ENCODE results near the gene GALNT2. TPM values are rescaled to one million over a fixed set of nuclear protein-coding genes. Genes with fewer than 3 reads are reported as not detected.

The GALNT2 gene
- total and polyA plus RNA-seq, 7 donors = 8.4 to 43.8 (median 37.1) TPM

DNA sequence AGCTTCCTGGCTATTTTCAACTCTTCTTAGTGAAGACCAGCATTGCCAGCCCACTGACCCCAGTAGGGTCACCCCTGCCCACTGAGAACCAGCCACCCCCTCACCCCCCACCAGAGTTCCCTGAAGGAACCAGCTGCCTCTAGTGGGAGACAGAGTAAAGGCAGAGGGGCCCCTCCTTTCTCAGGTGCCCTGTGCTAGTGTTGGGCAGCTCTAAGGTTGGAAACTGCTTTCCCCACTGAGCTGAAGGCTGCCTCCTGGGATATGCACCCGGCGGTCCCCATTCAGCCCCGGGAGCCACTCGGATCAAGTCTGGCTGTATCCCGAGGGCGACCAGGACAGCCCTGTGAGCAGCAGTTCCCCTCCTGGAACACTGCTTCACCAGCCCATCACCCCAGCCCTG lies 248.1 kb downstream of the GALNT2 start:
- DNase-seq = peak; percentile 40
- no peaks in the 10 kb centered on the region for H3K36me3 ChIP-seq
- 84 to 90% methylated on average over 6 of the region's 6 CpGs for WGBS, 2 donors
- no peak overlapping the region for H3K4me3 ChIP-seq
- no peaks in the 10 kb centered on the region for H3K9me3 ChIP-seq
- intact Hi-C loops (cut with DNase I) = no loop called here
- TF ChIP-seq POLR2AphosphoS5 (IDR thresholded peaks at IDR 0.05) (no peak), EP300 (IDR thresholded peaks at IDR 0.05) (no peak), POLR2A (IDR thresholded peaks at IDR 0.05) (no peak)
- TF ChIP-seq, protein P1, sequence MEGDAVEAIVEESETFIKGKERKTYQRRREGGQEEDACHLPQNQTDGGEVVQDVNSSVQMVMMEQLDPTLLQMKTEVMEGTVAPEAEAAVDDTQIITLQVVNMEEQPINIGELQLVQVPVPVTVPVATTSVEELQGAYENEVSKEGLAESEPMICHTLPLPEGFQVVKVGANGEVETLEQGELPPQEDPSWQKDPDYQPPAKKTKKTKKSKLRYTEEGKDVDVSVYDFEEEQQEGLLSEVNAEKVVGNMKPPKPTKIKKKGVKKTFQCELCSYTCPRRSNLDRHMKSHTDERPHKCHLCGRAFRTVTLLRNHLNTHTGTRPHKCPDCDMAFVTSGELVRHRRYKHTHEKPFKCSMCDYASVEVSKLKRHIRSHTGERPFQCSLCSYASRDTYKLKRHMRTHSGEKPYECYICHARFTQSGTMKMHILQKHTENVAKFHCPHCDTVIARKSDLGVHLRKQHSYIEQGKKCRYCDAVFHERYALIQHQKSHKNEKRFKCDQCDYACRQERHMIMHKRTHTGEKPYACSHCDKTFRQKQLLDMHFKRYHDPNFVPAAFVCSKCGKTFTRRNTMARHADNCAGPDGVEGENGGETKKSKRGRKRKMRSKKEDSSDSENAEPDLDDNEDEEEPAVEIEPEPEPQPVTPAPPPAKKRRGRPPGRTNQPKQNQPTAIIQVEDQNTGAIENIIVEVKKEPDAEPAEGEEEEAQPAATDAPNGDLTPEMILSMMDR (IDR thresholded peaks at IDR 0.05) = no peak
- no peak overlapping the region for H3K27ac ChIP-seq
- peaks cover 0 to 2% (median 0%) of the 10 kb centered on the region in 4 donors for H3K4me1 ChIP-seq
- H3K27me3 ChIP-seq = no peaks in the 10 kb centered on the region

DNA sequence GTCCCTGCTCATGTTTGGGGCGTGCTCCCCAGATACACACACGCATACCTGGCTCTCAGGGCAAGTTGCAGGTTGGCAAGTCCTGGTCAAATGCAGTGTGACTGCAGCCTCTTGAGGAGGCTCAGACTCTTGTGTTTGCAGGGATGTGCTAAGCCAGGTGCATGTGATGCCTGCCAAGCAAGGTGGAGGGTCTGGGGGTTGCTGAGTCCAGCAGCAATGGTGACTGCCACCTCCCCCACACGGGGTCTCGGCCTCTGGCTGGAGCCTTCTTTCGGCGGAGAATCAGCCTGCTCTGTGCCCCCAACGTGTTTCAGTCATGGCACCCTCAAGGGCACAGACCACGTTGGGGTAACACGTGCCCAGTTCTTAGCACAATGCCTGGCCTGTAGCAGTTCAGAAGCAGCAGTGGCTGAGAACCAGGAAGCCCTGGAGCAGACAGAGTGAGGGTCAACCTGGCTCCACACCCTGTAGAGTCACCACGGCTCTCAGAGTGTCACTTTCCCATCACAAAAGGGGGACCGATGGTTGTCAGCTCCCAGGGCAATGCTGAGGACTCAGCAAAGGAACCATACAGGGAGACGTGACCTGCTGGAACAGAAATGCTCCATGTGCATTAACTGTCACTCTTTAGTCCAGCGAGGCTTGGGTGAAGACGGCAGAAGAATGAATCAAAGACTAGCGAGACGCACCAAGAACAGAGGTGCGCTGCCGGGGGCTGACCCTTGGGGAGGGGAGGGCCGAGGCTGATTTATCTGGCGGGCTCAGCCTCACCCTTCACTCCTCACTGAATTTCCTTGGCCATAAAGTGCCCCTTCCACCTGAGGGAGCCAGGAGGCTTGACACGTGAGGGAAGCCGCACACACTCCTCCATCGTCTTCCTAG lies 250.1 kb downstream of the GALNT2 start:
- TF ChIP-seq POLR2A (IDR thresholded peaks at IDR 0.05) (no peak), POLR2AphosphoS5 (IDR thresholded peaks at IDR 0.05) (no peak), EP300 (IDR thresholded peaks at IDR 0.05) (no peak)
- TF ChIP-seq, protein P1 (IDR thresholded peaks at IDR 0.05) = no peak
- Histone ChIP-seq H3K27ac (no peak overlapping the region), H3K4me3 (no peak overlapping the region), H3K36me3 (no peaks in the 10 kb centered on the region), H3K9me3 (no peaks in the 10 kb centered on the region), H3K4me1 (no peaks in the 10 kb centered on the region), H3K27me3 (no peaks in the 10 kb centered on the region)
- intact Hi-C loops (cut with DNase I) = no loop called here
- peak; percentile 48 for DNase-seq
- 79 to 86% methylated on average over 23 of the region's 23 CpGs for WGBS, 2 donors

- no peaks in the 10 kb centered on the region for H3K36me3 ChIP-seq
- no peaks in the 10 kb centered on the region for H3K9me3 ChIP-seq
- DNase-seq = peak; percentile 47
- no peak overlapping the region for H3K4me3 ChIP-seq
- WGBS, 2 donors = 25 to 70% methylated on average over 23 of the region's 23 CpGs
- TF ChIP-seq POLR2A (IDR thresholded peaks at IDR 0.05) = no peak
- TF ChIP-seq, protein P1 (IDR thresholded peaks at IDR 0.05) = no peak
- no peak for TF ChIP-seq POLR2AphosphoS5 (IDR thresholded peaks at IDR 0.05)
- no peak for TF ChIP-seq EP300 (IDR thresholded peaks at IDR 0.05)
- H3K27ac ChIP-seq = no peak overlapping the region
- H3K4me1 ChIP-seq = no peaks in the 10 kb centered on the region
- no peaks in the 10 kb centered on the region for H3K27me3 ChIP-seq
- intact Hi-C loops (cut with DNase I) = no loop called here
Observed at GRCh38 chr1:230317823-230318819, 251.1 kb downstream of the GALNT2 start.

- no peaks in the 10 kb centered on the region for H3K9me3 ChIP-seq
- TF ChIP-seq POLR2A (IDR thresholded peaks at IDR 0.05) = no peak
- TF ChIP-seq, protein P1 (IDR thresholded peaks at IDR 0.05) = no peak
- TF ChIP-seq POLR2AphosphoS5 (IDR thresholded peaks at IDR 0.05) = no peak
- TF ChIP-seq EP300 (IDR thresholded peaks at IDR 0.05) = no peak
- H3K4me1 ChIP-seq = no peaks in the 10 kb centered on the region
- H3K27ac ChIP-seq = no peak overlapping the region
- no peaks in the 10 kb centered on the region for H3K36me3 ChIP-seq
- H3K27me3 ChIP-seq = no peaks in the 10 kb centered on the region
- no peak overlapping the region for H3K4me3 ChIP-seq
- 92 to 93% methylated on average over 17 of the region's 17 CpGs for WGBS, 2 donors
- intact Hi-C loops (cut with DNase I) = no loop called here
- DNase-seq = peak; percentile 46
Observed at GRCh38 chr1:230319014-230319747, 252.1 kb downstream of the GALNT2 start.
